Neural crest cell (in vitro differentiated cells): ENCODE measurements around the gene ING3. TPM values are rescaled to one million over a fixed set of nuclear protein-coding genes. Genes with fewer than 3 reads are reported as not detected.

ENCODE experiments used
- DNase-seq: peaks from one replicate; pipeline ENCODE4 v3.0.0; 2021; ENCODE audit warnings: low read depth, mixed read lengths, low spot score
- H3K27ac Mint-ChIP-seq: one replicate; pipeline ENCODE4 v1.8.0; 2021; ENCODE audit warnings: mild to moderate bottlenecking, mixed read lengths; ENCODE audit not compliant: unreplicated experiment
- H3K27me3 Mint-ChIP-seq: 2 replicates; pipeline ENCODE4 v1.8.0; 2021; ENCODE audit warnings: low read depth, mild to moderate bottlenecking, mixed read lengths
- H3K36me3 Mint-ChIP-seq: 2 replicates; pipeline ENCODE4 v1.8.0; 2021; ENCODE audit warnings: low read depth, mild to moderate bottlenecking, mixed read lengths
- H3K4me1 Mint-ChIP-seq: 2 replicates; pipeline ENCODE4 v1.8.0; 2021; ENCODE audit warnings: mixed read lengths
- H3K4me3 Mint-ChIP-seq: one replicate; pipeline ENCODE4 v1.8.0; 2021; ENCODE audit warnings: mild to moderate bottlenecking, mixed read lengths
- H3K9me3 Mint-ChIP-seq: 2 replicates; pipeline ENCODE4 v1.8.0; 2021; ENCODE audit warnings: mixed read lengths
- total RNA-seq: library from RNA; stranded (reverse); gene quantifications from 2 replicates; pipeline ENCODE4 v1.2.1, GENCODE V29; 2021
- TF ChIP-seq, protein P1 (sequence below): fragments of 200-600 bp; sonication (generic); conservative IDR thresholded peaks from 2 replicates; pipeline ENCODE4 v1.5.0; 2021; ENCODE audit warnings: antibody characterized with exemption, mild to moderate bottlenecking

ING3 gene
- total RNA-seq, 1 donor from 2014 or later, result 26.9 TPM

DNA sequence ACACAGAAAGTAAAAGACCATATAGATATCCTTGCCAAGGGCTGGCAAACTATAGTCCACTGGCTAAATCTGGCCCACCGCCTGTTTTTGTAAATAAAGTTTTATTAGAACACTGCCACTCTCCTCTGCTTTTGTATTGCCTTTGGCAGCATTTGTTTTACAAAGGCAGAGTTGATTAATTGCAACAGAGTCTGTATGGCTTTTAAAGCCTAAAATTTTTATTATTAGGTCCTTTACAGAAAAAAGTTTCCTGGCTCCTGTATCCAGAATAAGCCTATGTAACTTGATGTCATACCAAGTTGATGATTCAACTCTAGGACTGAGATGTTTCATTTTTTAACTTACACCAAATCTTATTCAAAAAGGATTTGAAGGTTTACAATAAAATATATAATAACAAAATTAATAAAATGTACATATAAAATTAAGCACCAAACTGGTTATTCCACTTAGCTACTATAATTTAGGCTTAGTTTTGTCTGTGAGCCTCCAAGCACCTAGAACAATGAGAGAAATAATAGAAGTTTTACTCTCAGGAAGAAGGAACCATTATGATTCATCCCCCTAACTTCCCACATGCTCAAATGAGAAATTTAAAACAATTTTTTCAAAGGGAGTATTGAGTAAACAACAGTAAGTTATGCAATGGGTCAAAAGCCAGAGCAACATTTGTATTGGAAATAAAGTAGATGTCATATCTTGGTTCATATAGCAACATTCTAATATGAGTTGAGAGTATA, 69.8 kb downstream of the ING3 start:
- H3K36me3 Mint-ChIP-seq, result no peaks in the 10 kb centered on the region
- no peaks in the 10 kb centered on the region for H3K27me3 Mint-ChIP-seq
- TF ChIP-seq, protein P1, sequence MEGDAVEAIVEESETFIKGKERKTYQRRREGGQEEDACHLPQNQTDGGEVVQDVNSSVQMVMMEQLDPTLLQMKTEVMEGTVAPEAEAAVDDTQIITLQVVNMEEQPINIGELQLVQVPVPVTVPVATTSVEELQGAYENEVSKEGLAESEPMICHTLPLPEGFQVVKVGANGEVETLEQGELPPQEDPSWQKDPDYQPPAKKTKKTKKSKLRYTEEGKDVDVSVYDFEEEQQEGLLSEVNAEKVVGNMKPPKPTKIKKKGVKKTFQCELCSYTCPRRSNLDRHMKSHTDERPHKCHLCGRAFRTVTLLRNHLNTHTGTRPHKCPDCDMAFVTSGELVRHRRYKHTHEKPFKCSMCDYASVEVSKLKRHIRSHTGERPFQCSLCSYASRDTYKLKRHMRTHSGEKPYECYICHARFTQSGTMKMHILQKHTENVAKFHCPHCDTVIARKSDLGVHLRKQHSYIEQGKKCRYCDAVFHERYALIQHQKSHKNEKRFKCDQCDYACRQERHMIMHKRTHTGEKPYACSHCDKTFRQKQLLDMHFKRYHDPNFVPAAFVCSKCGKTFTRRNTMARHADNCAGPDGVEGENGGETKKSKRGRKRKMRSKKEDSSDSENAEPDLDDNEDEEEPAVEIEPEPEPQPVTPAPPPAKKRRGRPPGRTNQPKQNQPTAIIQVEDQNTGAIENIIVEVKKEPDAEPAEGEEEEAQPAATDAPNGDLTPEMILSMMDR, result no peak
- no peak overlapping the region for H3K4me3 Mint-ChIP-seq
- H3K4me1 Mint-ChIP-seq, result peaks cover 35% of the 10 kb centered on the region
- H3K27ac Mint-ChIP-seq, result no peak overlapping the region
- H3K9me3 Mint-ChIP-seq, result no peaks in the 10 kb centered on the region
- DNase-seq, result no peak

DNA sequence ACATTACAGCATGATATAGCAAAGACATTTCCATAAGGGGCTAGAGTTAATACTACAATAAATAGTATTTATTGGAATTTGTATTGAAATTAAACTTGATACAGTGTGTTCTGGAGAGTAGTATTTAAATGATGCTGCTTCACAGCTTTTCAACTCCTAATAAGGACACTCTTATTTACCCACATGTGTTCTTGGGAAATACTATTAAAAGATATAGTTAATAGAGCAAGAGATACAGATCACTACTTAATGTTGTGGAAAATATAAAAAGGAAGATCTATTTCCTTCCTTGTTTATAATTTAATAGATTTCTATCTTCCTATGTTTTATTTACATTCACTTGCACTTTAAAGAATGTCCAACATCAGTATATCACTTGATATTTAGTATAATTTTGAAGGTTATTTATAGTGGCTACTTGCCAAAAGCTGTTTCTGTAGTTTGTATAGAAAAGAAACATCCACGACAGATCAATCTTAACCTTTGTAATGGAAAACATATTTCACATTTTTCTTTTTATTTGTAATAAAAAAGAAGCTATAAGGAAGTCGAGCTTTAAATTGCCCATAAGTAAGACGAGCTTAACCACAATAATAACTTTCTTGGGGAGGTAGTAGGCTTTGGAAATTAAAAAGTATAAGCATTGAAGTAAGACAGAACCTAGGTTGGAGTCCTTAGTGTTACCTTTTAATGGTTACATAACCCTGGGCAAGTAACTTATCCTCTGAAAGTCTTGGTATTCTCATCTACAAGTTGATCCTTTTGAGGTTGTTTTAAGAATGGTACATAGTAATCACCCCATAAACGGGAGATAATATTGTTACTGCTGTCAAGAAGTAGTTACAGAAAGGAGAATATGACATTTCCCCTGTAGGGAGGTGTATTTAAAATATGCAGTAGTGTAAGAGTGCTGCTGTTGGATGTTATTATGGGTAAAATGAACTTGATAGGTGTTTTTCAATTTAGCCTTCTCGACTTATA, 70.7 kb downstream of the ING3 start:
- H3K9me3 Mint-ChIP-seq, result no peaks in the 10 kb centered on the region
- TF ChIP-seq, protein P1, result no peak
- no peaks in the 10 kb centered on the region for H3K27me3 Mint-ChIP-seq
- no peaks in the 10 kb centered on the region for H3K36me3 Mint-ChIP-seq
- no peak for DNase-seq
- no peak overlapping the region for H3K4me3 Mint-ChIP-seq
- peaks cover 43% of the 10 kb centered on the region for H3K4me1 Mint-ChIP-seq
- no peak overlapping the region for H3K27ac Mint-ChIP-seq

DNA sequence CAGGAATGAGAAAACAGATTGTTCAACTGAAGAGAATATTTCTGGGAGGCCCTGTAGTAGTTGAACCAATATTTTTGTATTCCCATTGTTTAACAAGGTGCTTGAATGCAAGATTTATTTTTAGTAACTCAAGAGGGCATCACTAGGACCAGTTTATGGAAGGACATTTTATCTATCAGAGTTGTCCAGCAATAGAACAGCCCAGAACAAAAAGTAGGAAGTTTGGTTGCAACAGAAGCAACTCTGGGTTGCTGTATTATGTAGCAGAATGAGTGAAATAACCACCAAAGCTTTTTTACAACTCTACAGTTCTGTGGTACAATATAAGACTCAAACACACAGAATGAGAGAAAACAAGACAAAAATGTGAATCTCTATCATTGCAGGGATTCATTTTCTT, 72.6 kb downstream of the ING3 start:
- TF ChIP-seq, protein P1, result no peak
- Mint-ChIP-seq H3K4me3 (peak overlapping the region; percentile 2), H3K4me1 (peaks cover 52% of the 10 kb centered on the region), H3K27me3 (no peaks in the 10 kb centered on the region), H3K27ac (no peak overlapping the region), H3K36me3 (no peaks in the 10 kb centered on the region), H3K9me3 (no peaks in the 10 kb centered on the region)
- no peak for DNase-seq

DNA sequence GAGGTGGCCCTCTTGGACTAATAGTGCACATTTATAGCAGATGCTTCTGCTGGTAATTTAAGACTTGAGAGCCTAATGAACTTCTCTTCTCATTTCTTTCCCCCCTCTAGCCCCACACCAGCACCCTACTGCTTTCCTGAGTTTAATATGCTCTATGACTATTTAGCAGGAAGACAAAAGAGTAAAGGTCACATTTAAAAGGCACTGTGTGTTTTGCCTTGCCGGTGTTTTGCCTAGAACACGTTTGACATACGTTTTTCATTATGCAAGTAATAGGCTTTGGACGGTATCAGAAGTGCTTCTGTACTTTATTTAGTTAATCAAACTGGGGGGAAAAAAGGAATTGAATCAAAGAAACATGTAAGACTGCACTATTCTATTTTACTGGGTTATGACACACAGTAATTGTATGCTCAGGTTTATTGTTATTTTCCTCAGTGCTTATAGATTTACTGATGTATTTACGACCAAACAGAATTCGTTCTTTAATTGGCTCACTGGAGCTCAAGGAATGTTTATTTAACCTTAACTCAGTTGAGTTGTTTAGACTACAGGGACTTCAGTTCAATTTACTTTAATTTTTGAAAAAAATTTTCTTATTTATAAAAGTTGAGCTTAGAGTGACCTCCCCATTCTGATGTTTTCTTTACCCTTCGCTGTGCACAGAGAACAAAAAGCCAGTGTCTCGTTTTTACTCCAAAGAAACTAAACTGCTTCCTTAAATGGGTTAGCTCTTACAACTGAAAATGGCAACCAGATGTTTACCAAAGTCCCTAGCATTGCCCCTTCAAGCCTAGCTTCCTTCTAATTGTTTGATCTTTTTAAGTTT, 73.3 kb downstream of the ING3 start:
- TF ChIP-seq, protein P1, result no peak
- H3K36me3 Mint-ChIP-seq, result no peaks in the 10 kb centered on the region
- DNase-seq, result no peak
- peak overlapping the region; percentile 43 for H3K4me3 Mint-ChIP-seq
- no peaks in the 10 kb centered on the region for H3K27me3 Mint-ChIP-seq
- H3K4me1 Mint-ChIP-seq, result peaks cover 56% of the 10 kb centered on the region
- no peaks in the 10 kb centered on the region for H3K9me3 Mint-ChIP-seq
- H3K27ac Mint-ChIP-seq, result peak overlapping the region; percentile 44

DNA sequence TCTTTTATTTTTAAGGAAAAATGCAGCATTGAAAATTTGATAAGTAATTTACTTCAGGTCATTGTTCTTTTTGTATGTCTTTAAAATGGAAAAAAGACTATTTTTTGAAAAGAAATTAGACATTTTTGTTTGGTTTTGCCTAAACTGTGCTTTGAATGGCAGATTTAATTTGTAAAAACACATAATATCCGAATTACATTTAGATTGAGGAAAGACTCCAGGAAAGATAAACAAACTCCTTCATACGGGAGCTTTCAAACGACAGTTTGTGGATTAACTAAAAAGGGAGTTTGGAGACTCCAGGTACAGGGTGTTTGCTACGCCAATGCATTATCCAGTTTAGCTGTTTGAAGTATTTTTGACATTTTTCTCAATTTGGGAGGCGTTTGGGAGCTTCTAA, 74.0 kb downstream of the ING3 start:
- DNase-seq, result no peak
- Mint-ChIP-seq H3K27ac (peak overlapping the region; percentile 21), H3K4me1 (peaks cover 63% of the 10 kb centered on the region), H3K36me3 (no peaks in the 10 kb centered on the region), H3K4me3 (peak overlapping the region; percentile 43), H3K27me3 (no peaks in the 10 kb centered on the region), H3K9me3 (no peaks in the 10 kb centered on the region)
- TF ChIP-seq, protein P1, result no peak
